Stomach (tissue), 4 donors: Measurements from ENCODE around the gene TRIM27.

Experiments used
- CTCF ChIP-seq, 7 experiments: fragments of 450-650 bp in 4 of 7; fragments of 200-600 bp in 3 of 7; sonication (generic) in 3 of 7; IDR thresholded peaks; one replicate each; pipeline ENCODE4 v1.5.1; 2016 to 2019; ENCODE audit warnings: antibody characterized with exemption in 7 of 7, control low read depth in 2 of 7, mild to moderate bottlenecking in 1 of 7
- EP300 ChIP-seq: sonication (generic); formaldehyde crosslinking; IDR thresholded peaks from one replicate; pipeline ENCODE4 v1.6.1; 2017; ENCODE audit warnings: antibody characterized with exemption

DNA sequence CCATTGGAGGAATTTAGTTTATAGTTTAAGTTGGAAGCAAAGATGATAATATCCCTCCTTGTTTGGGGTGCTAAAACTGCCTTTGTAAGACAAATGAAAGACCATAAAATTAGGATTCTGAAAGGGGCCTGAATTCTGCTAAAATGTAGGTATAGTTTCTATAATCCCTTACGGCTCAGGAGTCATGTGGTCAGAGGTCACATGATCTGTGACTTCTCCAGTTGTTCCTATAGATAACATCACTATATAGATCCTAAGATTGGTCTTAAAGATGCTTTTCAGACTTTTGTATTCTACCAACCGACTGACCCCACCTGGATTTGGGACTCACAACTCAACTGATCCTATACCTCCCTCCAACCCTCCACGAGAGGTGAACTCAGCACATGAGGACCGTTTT, 44.7 kb upstream of the TRIM27 start:
- TF ChIP-seq CTCF (IDR thresholded peaks at IDR 0.05) = no peak
- no peak for TF ChIP-seq EP300
